Measurements from ENCODE around the gene ILK. TPM values are rescaled to one million over a fixed set of nuclear protein-coding genes. Genes with fewer than 3 reads are reported as not detected.

Gene ILK
- total and polyA plus RNA-seq, 9 donors, result 79.8 to 337 (median 140) TPM

DNA sequence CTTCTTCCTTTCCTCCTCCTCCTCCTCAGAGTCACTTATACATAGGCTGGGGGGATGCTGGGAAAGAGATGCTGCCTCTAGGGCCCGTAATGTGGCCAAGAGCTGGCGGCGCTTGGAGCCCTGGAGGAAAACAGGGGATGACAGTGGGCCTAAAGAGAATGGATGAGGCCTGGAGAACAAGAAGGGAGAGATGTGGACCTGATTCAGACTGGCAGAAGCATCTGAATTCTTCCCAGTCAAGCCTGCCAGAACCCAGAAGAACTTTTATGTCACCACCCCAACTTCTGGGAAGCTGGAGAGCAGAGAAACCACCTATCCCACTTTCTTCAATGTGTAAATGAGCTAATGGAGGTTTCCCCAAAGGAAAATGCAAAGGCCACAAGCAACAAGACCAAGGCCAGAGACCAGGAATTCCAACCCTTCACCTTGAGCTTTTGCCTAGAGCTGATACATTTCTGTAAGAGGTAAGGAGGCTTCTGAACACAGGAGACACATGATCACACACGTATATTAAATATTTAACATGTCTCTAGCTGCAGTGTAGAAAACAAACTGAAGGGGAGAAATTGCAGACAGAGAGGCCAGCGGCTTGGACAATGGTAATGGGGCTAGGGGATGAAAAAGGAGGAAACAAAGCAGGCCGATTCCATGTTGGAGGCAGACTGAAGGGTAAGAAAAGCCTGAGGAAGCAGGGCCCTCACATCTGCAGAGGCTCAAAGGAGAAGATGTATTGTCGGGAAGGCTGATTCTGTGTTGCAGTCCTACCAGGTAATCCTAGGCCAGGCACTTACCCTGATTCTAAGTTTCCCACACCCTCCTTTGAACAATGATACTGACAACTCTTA is 1.3 kb upstream of the ILK start:
- no peak for TF ChIP-seq EP300 (IDR thresholded peaks at IDR 0.05)
- TF ChIP-seq, protein P1, sequence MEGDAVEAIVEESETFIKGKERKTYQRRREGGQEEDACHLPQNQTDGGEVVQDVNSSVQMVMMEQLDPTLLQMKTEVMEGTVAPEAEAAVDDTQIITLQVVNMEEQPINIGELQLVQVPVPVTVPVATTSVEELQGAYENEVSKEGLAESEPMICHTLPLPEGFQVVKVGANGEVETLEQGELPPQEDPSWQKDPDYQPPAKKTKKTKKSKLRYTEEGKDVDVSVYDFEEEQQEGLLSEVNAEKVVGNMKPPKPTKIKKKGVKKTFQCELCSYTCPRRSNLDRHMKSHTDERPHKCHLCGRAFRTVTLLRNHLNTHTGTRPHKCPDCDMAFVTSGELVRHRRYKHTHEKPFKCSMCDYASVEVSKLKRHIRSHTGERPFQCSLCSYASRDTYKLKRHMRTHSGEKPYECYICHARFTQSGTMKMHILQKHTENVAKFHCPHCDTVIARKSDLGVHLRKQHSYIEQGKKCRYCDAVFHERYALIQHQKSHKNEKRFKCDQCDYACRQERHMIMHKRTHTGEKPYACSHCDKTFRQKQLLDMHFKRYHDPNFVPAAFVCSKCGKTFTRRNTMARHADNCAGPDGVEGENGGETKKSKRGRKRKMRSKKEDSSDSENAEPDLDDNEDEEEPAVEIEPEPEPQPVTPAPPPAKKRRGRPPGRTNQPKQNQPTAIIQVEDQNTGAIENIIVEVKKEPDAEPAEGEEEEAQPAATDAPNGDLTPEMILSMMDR (IDR thresholded peaks at IDR 0.05), result no peak
- TF ChIP-seq POLR2A (IDR thresholded peaks at IDR 0.05), result no peak
- Histone ChIP-seq H3K36me3 (no peaks in the 10 kb centered on the region), H3K27me3 (no peaks in the 10 kb centered on the region), H3K9me3 (no peaks in the 10 kb centered on the region), H3K4me3 (peak overlapping the region; percentile 96), H3K4me1 (ENCODE audit: insufficient read depth) (peaks cover 18% of the 10 kb centered on the region), H3K27ac (no peak overlapping the region)
- DNase-seq, result peak in 1 of 5 donors; percentile 5
- WGBS, 3 donors, result 46 to 52% (median 49%) methylated on average over 7 of the region's 7 CpGs
- intact Hi-C loops (cut with DNase I), result loop anchor here (5.0 to 10.0 kb wide), 3 partner anchors 80 to 128 kb away; partner anchors contain the start of genes MRPL17 (in 4 of the 4) and TRIM3 (in 1 of the 4)

DNA sequence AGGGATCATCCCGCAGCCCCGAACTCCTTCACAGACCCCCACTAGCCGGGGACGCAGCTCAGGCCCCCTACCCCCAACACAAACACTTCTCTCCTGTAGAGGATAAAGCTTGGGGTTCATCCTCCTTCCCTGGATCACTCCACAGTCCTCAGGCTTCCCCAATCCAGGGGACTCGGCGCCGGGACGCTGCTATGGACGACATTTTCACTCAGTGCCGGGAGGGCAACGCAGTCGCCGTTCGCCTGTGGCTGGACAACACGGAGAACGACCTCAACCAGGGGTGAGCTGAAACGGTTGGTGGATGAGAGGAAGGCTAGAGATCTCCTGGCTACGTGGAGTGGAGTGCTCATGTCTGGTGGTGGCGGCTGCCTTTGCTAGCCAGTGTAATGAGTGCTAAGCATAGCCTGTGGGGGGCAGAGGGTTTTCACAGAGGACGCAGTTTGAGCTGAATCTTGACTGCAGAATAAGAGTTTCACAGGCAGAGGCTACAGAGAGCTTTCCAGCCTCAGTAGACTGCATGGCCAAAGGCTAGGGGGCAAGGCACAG is 580 bp downstream of the ILK start:
- peak overlapping the region; percentile 82 to 83 for H3K27ac ChIP-seq
- H3K36me3 ChIP-seq, result no peaks in the 10 kb centered on the region
- intact Hi-C loops (cut with DNase I), result loop anchor here (5.0 to 10.0 kb wide), 3 partner anchors 78 to 129 kb away; partner anchors contain the start of genes MRPL17 (in 4 of the 4) and TRIM3 (in 1 of the 4)
- WGBS, 3 donors, result 1% methylated on average over 20 of the region's 20 CpGs
- H3K4me3 ChIP-seq, result peak overlapping the region; percentile 96
- peaks cover 19% of the 10 kb centered on the region for H3K4me1 ChIP-seq (ENCODE audit: insufficient read depth)
- no peaks in the 10 kb centered on the region for H3K27me3 ChIP-seq
- TF ChIP-seq EP300 (IDR thresholded peaks at IDR 0.05), result no peak
- TF ChIP-seq, protein P1 (IDR thresholded peaks at IDR 0.05), result no peak
- no peak for TF ChIP-seq POLR2A (IDR thresholded peaks at IDR 0.05)
- H3K9me3 ChIP-seq, result no peaks in the 10 kb centered on the region
- peak; percentile 34 to 61 (median 54) for DNase-seq

DNA sequence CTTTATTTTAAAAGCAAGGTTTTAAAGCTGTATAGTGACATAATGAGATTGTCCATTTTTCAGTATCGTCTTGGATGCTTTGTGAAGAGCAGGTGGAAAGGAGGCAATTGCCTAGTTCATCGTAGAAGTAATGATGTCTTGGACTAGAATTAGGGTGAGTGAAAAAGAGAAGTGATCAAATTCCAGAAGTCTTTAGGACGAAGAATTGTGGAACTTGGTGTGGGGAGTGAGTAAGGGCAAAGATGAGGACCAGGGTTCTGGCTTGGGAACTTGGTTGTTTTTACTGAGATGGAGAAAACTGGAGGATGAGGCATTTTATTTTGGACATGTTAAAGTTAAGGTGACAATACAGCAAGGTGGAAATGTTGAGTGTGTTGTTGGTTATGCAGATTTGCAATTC is 1.2 kb downstream of the ILK start:
- H3K27me3 ChIP-seq, result no peaks in the 10 kb centered on the region
- no peaks in the 10 kb centered on the region for H3K36me3 ChIP-seq
- TF ChIP-seq POLR2A (IDR thresholded peaks at IDR 0.05) (no peak), EP300 (IDR thresholded peaks at IDR 0.05) (no peak)
- TF ChIP-seq, protein P1 (IDR thresholded peaks at IDR 0.05), result no peak
- H3K27ac ChIP-seq, result peak overlapping the region; percentile 12 to 83
- no peaks in the 10 kb centered on the region for H3K9me3 ChIP-seq
- DNase-seq, result no peak
- peaks cover 19% of the 10 kb centered on the region for H3K4me1 ChIP-seq (ENCODE audit: insufficient read depth)
- peak overlapping the region; percentile 96 for H3K4me3 ChIP-seq
- intact Hi-C loops (cut with DNase I), result loop anchor here (5.0 to 10.0 kb wide), 5 partner anchors 78 to 367 kb away; partner anchors contain the start of genes MRPL17 (in 4 of the 4), CNGA4 (in 1 of the 4) and TRIM3 (in 1 of the 4)
- 2 to 9% (median 6%) methylated on average over 3 of the region's 3 CpGs for WGBS, 3 donors

DNA sequence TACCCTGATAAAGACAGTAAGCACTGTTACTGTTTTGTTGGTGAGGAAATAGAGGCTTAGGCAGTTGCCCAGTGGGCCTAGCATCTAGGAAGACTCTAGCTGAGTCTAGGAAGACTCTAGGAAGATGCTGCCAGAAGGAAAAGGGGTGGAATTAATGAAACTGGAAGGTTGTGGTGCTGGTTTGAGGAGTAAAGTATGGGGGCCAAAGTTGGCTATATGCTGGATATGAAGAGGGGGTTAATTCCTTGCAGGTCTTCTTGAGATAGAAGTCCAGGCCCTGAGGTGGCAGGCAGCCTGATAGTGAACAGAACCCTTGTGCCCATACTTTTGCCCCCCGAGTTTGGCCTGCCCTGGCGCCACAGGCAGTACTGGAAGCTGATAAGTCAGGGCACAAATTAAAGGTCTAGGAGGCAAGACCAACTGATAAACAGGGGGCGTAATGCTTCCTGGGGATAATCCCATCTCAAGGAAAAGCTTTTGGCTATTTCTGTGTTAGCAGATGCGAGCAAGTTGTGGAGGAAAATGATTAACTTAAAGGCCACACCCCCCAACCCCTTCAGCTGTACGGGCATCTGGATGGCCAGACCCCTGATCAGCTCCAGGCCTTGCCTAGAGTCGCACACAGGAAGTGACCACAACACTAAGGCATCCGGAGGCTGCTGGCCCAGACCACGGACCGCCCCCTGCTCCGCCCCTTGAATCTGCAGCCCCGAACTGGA is 3.1 kb downstream of the ILK start:
- TF ChIP-seq POLR2A (IDR thresholded peaks at IDR 0.05), result peak; percentile 89
- TF ChIP-seq, protein P1 (IDR thresholded peaks at IDR 0.05), result no peak
- no peak for TF ChIP-seq EP300 (IDR thresholded peaks at IDR 0.05)
- Histone ChIP-seq H3K4me1 (ENCODE audit: insufficient read depth) (peaks cover 19% of the 10 kb centered on the region), H3K4me3 (peak overlapping the region; percentile 28), H3K36me3 (no peaks in the 10 kb centered on the region), H3K27ac (peak overlapping the region; percentile 77 to 86), H3K27me3 (no peaks in the 10 kb centered on the region), H3K9me3 (no peaks in the 10 kb centered on the region)
- peak; percentile 92 to 95 (median 92) for DNase-seq
- intact Hi-C loops (cut with DNase I), result loop anchor here (5.0 to 10.0 kb wide), 4 partner anchors 78 to 369 kb away; partner anchors contain the start of genes CNGA4 (in 1 of the 4), MRPL17 (in 1 of the 4) and TRIM3 (in 1 of the 4)
- 2 to 6% (median 5%) methylated on average over 11 of the region's 11 CpGs for WGBS, 3 donors
